Fibroblast of villous mesenchyme (primary cell): ENCODE data around the gene DBH. TPM values are rescaled to one million over a fixed set of nuclear protein-coding genes. Genes with fewer than 3 reads are reported as not detected.

Source experiments
- DNase-seq: peaks from one replicate; pipeline ENCODE4 v3.0.0-alpha.2; 2010; ENCODE audit warnings: low read depth
- H3K4me3 ChIP-seq: 2 replicates; pipeline ENCODE4 v1.5.1; 2011; ENCODE audit warnings: low read depth, mild to moderate bottlenecking, low read length
- CTCF ChIP-seq: IDR thresholded peaks from 2 replicates; pipeline ENCODE4 v1.5.1; 2012; ENCODE audit warnings: low read depth, mild to moderate bottlenecking, low read length; ENCODE audit not compliant: insufficient read depth
- total RNA-seq: library from RNA; depleted of rRNA; stranded (reverse); fragments of >200 nt; gene quantifications from 2 replicates; pipeline ENCODE4 v1.2.3, GENCODE V29; 2012

Gene DBH
- total RNA-seq, 1 donor: not detected

- no peak for DNase-seq
- H3K4me3 ChIP-seq: no peak overlapping the region
- no peak for TF ChIP-seq CTCF
These were observed 67.6 kb downstream of the DBH start for GRCh38 chr9:133703591-133704399.

- no peak overlapping the region for H3K4me3 ChIP-seq
- TF ChIP-seq CTCF: no peak
- DNase-seq: no peak
These were observed 68.6 kb downstream of the DBH start for GRCh38 chr9:133704711-133705181.

- no peak for DNase-seq
- TF ChIP-seq CTCF: no peak
- H3K4me3 ChIP-seq: no peak overlapping the region
These were observed 69.4 kb downstream of the DBH start for GRCh38 chr9:133705576-133705975.

GRCh38 chr9:133706307-133707050 lies 70.3 kb downstream of the DBH start:
- TF ChIP-seq CTCF: no peak
- DNase-seq: no peak
- no peak overlapping the region for H3K4me3 ChIP-seq

GRCh38 chr9:133707065-133707762 lies 71.1 kb downstream of the DBH start:
- peak; percentile 60 for DNase-seq

More at GRCh38 chr9:133707065-133707762, 71.1 kb downstream of the DBH start:
- no peak for TF ChIP-seq CTCF
- H3K4me3 ChIP-seq: no peak overlapping the region
